Left lobe of liver (tissue), 2 donors: ENCODE measurements around the gene CXADR. TPM values are rescaled to one million over a fixed set of nuclear protein-coding genes. Genes with fewer than 3 reads are reported as not detected.
A peak's percentile ranks its signal among the peaks of the same experiment; 100 is the strongest.
"Not testable (repeated sequence)": the region's sequence is repeated elsewhere in the genome, so short reads cannot be mapped to it uniquely, and the experiment has no call there.

Experiments
- ATAC-seq: fragments of 200-7000 bp; cut with Tn5 transposase; one replicate; pipeline ENCODE4 v1.9.1; 2020; ENCODE audit warnings: mild to moderate bottlenecking, moderate library complexity
- DNase-seq: peaks from one replicate; pipeline ENCODE4 v3.0.0-alpha.2; 2020; ENCODE audit warnings: low spot score
- total RNA-seq: library from RNA; stranded (reverse); gene quantifications from one replicate; pipeline ENCODE4 v1.2.1, GENCODE V29; 2021
- donor health status: DM: no; HTN: no; CAD: no; lungs with moderate emphysema.
- donor health status: DM: no; HTN: yes; CAD: no.

The CXADR gene
- 23.4 TPM for total RNA-seq

DNA sequence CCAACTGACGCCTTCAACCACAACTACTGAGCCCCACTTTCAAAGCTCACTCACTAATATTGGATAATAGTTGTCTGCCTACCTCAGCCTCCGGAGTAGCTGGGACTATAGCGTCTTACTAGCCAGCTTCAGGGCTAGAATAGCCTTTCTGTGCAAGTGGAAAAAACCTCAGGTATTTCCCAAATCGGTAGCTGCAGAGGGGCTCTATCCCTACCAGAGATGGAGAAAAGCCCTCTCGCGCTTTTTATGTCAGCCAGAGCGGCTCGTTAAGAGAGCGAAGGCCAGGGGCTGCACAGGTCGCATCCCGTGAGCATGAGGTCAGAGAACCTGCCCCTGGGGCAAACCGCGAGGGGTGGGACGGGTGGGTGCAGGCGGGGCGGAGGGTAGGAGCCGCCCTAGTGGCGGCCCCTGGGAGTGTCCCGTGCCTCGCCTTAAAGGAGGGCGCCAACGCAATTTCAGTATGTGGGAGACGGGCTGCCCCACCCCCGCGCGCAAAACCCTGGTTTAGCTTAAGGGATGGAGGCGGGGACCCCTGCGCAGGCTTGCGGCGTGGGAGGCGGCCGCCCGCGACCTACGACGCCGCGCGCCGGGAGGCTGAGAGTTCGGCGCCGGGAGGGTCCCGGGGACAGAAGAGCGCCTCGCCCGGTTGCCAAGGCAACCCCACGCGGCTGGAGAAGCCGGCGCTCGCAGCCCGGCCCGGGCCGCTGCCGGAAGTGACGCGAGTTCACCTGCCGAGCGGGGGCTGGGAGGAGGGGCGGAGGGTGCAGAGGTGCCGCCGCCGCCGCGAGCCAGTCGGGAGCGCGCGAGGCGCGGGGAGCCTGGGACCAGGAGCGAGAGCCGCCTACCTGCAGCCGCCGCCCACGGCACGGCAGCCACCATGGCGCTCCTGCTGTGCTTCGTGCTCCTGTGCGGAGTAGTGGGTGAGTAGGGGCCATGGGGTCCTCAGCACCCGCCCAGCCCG is at the start of gene CXADR:
Gene CXADR, plus strand, starts transcription at position 791 of the 961 bp plus-strand sequence. Its CDS starts 87 bp downstream, at position 878.
- DNase-seq: peak; percentile 96
- ATAC-seq: peak; percentile 88

DNA sequence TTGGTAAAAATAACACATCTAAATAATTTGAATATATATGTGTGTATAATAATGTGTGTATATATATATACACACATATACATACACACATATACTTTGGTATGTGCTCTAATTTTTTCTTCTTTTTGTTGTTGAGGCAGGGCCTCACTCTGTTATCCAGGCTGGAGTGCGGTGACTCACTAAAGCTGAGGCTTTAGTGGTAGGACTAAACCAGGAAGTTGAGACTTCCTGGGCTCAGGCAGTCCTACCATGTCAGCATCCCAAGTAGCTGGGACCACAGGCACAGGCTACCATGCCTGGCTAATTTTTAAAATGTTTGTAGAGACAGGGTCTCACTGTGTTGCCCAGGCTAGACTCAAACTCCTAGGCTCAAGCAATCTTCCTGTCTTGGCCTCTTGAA is 46.7 kb upstream of the CXADR start:
- ATAC-seq (no peak), DNase-seq (no peak)

DNA sequence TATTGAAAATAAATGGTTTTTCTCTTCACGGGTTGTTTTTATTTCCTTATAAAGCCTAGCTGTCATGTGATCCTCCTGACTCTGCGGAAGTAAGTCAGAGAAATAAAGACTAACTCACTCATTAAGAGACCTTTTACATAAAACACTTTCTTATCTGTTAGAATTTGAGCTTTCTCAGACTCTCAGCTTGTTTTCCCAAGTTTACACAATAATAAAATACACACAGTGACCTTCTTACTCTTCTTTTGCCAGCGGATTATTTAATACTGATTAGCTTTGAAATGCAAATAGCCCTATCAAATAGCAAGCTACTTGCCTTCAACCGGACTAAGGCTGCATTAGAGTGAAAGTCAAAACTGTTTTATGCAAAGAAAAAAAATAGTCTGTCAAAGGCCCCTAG is 45.5 kb upstream of the CXADR start:
- peak; percentile 57 for ATAC-seq

DNA sequence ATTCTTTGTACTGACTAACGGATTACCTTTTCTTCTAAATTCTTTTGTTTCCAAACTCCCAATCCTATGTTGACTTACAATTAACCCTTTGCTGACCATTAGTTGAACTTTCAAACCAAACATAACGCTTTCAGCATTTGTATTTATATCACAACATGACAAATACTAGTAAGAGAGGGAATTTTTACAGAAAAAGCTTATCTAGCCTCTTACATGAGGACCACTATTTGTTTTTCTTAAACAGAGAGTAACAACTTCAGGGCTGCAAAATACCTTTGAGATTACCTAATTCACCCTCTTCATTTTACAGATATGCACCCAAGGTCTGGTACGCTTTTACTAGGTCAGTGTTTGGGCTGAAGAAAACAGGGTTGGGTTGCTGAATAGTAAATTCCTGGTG is 45.0 kb upstream of the CXADR start:
- ATAC-seq: no peak
- DNase-seq: no peak

More for the DNA sequence above, 45.5 kb upstream of the CXADR start:
- DNase-seq: no peak

DNA sequence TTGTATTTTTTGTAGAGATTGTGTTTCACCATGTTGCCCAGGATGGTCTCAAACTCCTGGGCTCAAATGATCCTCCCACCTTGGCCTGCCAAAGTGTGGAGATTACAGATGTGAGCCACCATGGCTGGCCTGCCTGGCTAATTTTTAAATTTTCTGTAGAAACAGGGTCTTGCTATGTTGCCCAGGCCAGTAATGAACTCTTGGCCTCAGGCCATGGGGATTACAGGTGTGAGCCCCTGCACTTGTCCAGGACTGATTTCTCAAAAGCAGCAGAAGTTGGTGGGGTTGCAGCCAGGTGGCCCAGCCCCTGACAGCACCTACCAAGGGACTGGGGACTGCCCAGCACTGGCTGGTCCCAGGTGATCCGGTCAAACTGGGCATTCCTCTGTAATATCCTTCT is 44.1 kb upstream of the CXADR start:
- DNase-seq (no peak), ATAC-seq (no peak)

DNA sequence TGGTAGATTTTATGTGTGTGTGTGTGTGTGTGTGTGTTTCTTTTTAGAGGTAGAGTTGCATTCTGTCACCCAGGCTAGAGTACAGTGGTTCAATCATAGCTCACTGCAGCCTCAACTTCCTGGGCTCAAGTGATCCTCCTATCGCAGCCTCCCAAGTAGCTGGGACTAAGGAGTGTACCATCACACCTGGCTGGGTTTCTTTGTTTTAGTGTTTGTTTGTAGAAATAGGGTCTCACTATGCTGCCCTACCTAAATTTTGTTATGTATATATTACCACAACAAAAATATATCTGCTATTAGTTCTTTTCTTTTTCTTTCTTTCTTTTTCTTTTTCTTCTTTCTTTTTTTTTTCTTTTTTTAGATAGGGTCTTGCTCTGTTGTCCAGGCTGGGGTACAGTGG is 43.1 kb upstream of the CXADR start:
- DNase-seq: no peak
- no peak for ATAC-seq

DNA sequence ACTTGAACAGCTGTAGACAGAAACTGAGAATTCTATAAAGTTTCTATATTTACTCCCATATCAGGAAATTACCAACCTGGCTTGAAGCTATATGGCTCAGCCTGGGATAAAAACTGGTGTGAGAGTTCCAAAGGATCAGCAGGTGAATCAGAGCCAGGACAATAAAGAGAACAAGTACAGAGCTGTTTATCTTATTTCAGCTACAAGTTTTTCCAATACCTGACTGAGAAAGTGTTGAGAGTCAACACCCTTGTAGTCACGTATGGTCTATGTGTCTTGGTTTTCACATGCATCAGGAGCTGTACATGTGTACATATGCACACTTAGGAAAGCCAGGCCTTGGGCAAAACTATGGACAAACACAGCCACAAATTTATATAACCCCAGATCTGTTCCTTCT is 40.7 kb upstream of the CXADR start:
- DNase-seq: no peak
- ATAC-seq: peak; percentile 50

DNA sequence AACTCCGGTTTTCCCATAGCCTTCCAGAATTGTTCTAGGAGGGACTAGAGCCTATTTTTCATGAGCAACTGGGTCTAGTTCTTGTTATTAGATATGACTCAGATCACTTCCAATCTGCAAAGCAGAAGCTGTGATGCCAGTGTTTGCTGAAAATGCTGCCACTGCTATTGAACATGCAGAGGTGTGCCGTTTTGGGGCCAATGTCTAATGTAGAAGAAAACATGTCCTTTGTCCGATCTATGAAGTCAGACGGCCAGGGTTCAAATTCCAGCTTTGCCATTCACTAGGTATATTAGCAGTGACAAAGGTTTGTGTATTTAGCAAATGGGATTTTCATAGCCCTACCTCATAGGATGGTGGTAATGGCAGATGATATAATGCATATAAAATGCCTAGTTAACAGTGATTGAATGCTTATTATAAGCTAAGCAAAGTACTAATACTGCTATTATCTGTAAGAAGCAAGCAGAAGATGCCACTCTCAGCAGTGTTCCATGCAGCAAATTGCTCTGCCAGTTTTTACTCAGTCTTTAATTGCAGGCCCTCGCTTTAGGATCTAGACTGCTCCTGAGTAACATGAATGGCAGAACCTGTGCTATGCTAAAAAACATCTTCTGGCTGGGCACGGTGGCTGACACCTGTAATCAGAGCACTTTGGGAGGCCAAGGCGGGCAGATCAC is 40.1 kb upstream of the CXADR start:
- peak; percentile 90 for DNase-seq
- ATAC-seq: peak; percentile 82

DNA sequence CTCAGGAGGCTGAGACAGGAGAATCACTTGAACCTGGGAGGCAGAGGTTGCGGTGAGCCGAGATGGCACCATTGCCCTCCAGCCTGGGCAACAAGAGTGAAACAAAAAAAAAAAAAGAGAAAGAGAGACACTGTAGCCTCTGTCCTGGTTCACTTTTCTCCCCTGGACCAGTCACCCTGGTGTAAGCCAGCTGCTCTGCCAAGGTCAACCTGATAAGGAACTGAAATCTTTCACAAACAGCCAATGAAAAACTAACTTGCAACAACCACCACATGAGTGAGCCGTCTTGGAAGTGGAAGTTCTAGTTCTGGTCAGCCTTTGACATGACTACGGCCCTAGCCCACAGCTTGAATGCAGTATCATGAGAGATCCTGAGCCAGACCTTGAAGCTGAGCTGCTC is 36.8 kb upstream of the CXADR start:
- DNase-seq (peak; percentile 75), ATAC-seq (peak; percentile 79)

DNA sequence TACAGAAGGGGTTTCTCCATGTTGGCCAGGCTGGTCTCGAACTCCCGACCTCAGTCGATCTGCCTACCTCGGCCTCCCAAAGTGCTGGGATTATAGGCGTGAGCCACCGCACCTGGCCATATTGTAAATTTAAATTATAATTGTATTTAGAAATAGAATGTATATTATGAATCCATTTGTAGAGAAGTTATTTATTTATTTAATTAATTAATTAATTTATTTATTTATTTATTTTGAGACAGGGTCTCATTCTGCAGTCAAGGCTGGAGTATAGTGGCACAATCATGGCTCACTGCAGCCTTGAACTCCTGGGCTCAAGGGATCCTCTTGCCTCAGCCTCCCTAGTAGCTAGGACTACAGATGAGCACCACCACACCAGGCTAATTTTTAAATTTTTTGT is 34.7 kb upstream of the CXADR start:
- not testable (repeated sequence) for DNase-seq, ATAC-seq

DNA sequence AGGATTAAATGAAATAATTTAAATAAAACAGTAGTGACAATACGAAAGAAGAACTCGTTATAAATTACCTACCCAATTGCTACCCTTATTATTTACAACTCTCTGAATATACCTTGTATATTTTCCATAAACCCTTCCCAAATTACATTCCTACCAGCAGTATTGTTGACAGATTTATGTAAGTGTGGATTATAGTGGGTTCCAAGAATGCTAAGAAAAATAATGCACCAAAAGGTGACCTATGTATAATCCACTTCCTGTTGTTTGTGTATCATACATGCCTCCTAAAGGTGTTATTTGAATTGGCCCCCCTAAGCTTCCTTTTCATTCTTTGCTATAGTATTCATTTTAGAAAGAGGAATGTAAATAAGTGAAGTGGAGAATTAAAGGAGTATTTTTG is 33.2 kb upstream of the CXADR start:
- ATAC-seq (no peak), DNase-seq (no peak)

DNA sequence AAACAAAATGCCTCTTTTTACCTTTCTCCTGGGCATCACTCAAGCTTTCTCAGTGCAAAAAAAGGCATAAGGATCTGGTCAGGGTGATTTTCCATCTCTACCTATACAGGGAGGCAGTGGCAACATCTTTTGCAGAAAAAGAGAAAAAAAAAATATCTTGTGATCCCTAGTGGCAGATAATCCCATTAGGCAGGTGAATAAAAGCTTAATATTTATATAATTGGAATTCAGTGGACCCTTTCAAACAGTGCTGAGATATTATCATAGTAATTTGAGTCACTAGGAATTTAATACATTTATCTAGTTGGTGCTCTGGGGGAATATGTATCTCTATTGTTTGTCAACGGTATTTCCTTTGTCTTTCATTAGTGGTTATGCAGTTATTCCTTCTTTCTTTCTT is 29.9 kb upstream of the CXADR start:
- ATAC-seq (no peak), DNase-seq (no peak)

DNA sequence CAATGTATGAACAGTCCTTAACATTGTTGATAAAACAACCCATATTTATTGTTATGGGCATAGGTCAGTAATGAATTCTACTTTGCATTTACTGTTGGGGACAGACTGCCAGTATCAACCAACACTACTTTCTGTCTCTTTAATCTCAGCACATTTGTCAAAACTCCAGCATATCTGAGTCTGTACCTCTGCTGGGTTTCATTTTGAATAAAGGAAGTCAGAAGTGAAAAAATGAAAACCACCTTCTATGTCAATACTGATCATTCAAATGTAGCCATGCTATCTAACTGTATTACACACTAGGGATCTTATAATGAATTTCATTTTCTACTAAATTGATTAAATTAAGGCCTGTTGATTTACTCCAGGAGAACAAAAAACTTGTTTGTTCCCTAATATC is 24.2 kb upstream of the CXADR start:
- no peak for ATAC-seq

DNA sequence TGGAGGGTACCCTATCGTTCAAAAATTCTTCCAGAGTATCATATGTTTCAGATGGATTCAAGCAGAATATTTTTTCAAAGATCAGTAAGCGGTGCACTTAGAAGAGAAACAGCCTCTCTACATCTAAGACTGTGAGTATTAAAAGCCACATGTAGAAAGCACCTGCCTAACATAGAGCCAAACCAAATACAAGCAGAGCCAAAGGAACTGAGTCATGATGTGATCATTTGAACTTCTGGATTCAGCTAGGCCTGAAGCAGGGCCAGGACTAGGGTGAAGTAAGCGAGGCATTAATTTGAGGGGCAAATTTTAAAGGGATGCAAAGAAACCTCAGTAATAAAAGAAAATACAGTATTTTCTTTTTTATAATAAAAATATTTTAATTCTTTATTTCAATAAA is 23.3 kb upstream of the CXADR start:
- ATAC-seq (peak; percentile 94), DNase-seq (peak; percentile 58)

More for the DNA sequence above, 24.2 kb upstream of the CXADR start:
- DNase-seq: no peak

DNA sequence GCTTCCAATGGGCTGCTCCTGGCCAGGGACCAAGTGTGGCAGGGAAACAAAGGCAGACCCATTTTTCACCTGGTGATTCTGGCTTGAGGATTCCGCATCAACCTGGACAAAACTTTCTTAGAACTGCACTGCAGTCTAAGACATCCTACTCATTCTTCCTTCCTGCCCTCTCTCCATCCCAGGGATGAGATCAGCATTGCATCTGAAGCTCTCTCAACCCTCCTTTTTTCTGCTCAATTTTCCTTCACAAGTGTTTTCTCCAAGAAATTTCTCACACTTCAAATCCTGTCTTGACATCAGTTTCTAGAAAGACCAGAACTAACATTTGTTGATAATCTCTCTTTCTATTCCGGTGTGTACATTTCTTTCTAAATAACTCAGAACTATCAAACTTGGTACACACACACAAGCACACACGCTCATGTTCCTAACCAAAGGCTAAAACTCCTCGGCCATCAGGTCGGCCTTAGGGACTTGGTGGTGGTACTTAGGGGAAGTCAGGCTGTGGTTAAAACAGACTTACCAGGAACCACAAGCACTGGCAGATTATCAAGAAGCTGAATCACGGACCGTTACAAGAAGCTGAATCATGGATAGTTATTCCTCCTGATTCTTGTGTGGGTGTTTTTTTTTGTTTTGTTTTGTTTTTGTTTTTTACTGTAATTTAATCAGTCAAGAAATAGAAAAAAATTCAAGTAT is 21.0 kb upstream of the CXADR start:
- ATAC-seq (no peak), DNase-seq (no peak)

DNA sequence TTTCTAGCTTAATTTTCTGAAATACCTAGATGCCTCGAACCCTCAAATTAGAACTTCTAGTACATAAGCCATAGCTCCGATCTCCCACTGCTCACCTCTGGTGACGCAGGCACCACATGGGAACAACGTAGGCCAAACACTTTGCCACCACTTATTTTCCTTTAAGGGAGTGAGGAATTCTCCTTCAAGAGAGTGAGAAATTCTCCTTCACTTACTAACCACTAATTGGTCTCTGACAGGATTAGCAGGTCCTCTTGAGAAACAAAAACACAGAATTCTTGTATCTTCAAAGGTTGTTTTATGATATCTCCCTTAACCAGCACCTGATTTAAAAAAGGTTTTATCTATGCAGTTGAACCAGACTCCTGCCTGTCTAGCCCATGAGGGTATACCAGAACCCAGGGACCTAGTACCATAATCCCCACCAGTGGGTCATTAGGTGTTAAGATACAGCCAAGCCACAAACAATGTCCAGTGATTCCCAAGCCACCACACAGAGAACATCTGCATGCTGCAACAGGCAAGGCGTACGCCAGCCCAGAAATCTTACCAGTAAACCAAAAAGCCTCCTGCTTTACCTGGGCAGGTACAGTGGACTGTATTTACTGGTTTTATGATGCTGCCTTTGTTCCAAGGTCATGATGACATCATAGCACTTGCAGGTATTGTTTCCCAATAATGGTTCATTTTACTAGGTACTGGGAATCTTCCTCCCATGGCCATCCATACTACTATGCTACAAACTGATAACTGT is 20.3 kb upstream of the CXADR start:
- ATAC-seq (no peak), DNase-seq (no peak)

DNA sequence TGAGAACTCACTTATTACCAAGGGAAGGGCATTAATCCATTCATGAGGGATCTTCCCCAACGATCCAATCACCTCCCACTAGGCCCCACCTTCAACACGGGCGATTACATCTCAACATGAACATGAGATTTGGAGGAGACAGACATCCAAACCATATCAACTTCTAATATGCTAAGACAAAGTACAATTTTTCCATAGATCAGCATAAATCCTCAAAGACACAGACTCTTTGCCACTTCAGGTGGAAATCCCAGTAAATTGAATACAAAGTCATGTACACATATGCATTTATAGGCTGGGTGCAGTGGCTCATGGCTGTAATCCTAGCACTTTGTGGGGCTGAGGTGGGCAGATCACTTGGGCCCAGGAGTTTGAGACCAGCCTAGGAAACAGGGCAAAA is 18.8 kb upstream of the CXADR start:
- ATAC-seq (no peak), DNase-seq (no peak)

DNA sequence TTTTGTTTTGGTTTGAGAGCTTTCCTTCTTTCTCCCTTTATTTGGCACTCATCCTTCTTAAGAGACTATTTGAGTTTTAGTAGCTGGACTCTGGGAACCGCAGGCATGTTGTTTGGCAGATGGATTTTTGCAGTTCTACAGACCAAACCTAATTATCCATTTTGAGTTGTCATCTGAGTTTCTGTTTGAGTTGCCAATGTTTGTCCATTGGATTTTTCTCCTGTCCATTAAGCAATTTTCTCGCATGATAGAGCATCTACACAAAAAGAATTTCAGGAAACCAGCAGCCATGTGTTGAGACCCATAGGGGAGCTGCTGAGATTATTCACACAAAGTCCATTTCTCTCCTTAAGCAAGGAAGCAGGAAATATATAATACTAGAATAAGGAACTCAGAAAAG is 17.2 kb upstream of the CXADR start:
- ATAC-seq: peak; percentile 58
- DNase-seq: no peak

DNA sequence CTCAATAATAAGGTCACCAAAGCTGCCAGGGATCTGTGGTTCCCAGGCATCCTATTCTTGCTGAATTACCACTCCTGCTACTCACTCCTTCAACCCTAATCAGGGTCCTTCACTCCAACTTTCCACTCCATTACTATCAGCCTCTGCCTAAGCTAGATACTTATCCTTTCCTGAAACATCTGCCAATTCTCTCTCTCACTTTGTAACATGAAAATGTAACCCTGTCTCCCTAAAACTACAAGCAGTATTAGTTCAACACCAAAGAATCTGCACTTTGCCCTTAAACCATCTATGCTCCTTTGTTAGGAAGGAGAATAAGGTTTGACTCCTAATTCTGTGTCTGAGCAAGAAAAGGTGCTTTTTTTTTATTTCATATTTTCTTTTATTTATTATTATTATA is 15.5 kb upstream of the CXADR start:
- ATAC-seq: no peak
- no peak for DNase-seq

DNA sequence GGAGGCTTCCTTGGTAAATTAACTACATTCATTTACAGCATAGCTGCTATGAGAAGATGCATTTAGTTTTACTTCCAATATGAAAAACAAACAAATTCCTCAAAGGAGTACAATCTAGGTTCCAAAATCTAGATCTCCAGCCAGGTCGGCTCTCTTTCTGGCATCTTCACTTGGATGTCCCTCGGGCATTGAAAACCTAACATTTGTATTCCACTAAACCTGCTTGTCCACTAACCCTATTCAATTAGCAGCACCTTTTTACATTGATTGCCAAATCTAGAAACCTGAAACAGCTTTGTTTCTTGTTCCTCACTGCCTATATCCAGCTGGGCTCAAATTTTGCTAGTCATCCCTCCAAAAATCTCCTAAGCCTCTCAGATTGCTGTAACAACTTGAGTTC is 14.3 kb upstream of the CXADR start:
- ATAC-seq (no peak), DNase-seq (no peak)
